Body of pancreas (tissue), 4 donors: Measurements from ENCODE around the gene KCNQ5. TPM values are rescaled to one million over a fixed set of nuclear protein-coding genes. Genes with fewer than 3 reads are reported as not detected.

Experiments
- ATAC-seq: fragments of 150-250 bp; one replicate; pipeline ENCODE4 v1.9.1; 2016
- DNase-seq, 4 donors: peaks; one replicate each; pipeline ENCODE4 v3.0.0-alpha.2; 2019
- H3K27ac ChIP-seq, 4 donors: fragments of 200-600 bp; sonication (generic); 1 replicate in 3 of 4; 2 replicates in 1 of 4; pipeline versions ENCODE4 v1.5.1 to v1.6.1; 2016 to 2019; ENCODE audit warnings: mild to moderate bottlenecking in 1 of 4, mixed read lengths in 1 of 4, moderate library complexity in 1 of 4
- H3K27me3 ChIP-seq, 2 donors: fragments of 200-600 bp; sonication (generic); one replicate each; pipeline ENCODE4 v1.6.0; 2016; ENCODE audit warnings: mild to moderate bottlenecking in 1 of 2
- H3K36me3 ChIP-seq, 2 donors: fragments of 200-600 bp; sonication (generic); replicated peaks in 1 of 2; 2 replicates each; pipeline ENCODE4 v1.5.1; 2016; ENCODE audit warnings: low read depth in 2 of 2; ENCODE audit not compliant: insufficient read depth in 1 of 2
- H3K4me1 ChIP-seq: fragments of 200-600 bp; sonication (generic); one replicate; pipeline ENCODE4 v1.6.0; 2016
- H3K4me3 ChIP-seq, 2 donors: fragments of 200-600 bp; sonication (generic); 1 replicate in 1 of 2; 2 replicates in 1 of 2; pipeline ENCODE4 v1.5.1; 2016 to 2019
- H3K9me3 ChIP-seq, 3 donors: fragments of 200-600 bp; sonication (generic); 1 replicate in 2 of 3; 2 replicates in 1 of 3; pipeline ENCODE4 v1.5.1; 2016
- CTCF ChIP-seq, 7 experiments: fragments of 450-650 bp in 4 of 7; fragments of 200-600 bp in 3 of 7; sonication (generic) in 3 of 7; IDR thresholded peaks; one replicate each; pipeline ENCODE4 v1.5.1; 2016 to 2019; ENCODE audit warnings: antibody characterized with exemption in 7 of 7
- POLR2A ChIP-seq, 3 donors: fragments of 450-650 bp; IDR thresholded peaks; one replicate each; pipeline ENCODE4 v1.6.1; 2016; ENCODE audit warnings: antibody characterized with exemption in 3 of 3, mild to moderate bottlenecking in 2 of 3
- WGBS, 2 donors: methylation state at CpG; one replicate each; pipeline ENCODE4 v1.1.5; 2017; 5-methylcytosine and 5-hydroxymethylcytosine counted together
- intact Hi-C: fragments of 100-400 bp; cut with DNase I; formaldehyde crosslinking; loops from one replicate; pipeline ENCODE4 v1.15.1; 2023
- total RNA-seq, 2 donors: library from RNA; depleted of rRNA; stranded (reverse); fragments of >200 nt; gene quantifications; one replicate each; pipeline ENCODE4 v1.1.0, GENCODE V29; 2016

KCNQ5 gene
- total RNA-seq, 2 donors from 2014 or later = 1.0 to 1.6 TPM

- H3K36me3 ChIP-seq = no peaks in the 10 kb centered on the region
- 73 to 75% methylated on average over 3 of the region's 3 CpGs for WGBS, 2 donors
- H3K9me3 ChIP-seq = no peaks in the 10 kb centered on the region
- no peak overlapping the region for H3K4me3 ChIP-seq
- no peak overlapping the region for H3K27ac ChIP-seq
- TF ChIP-seq POLR2A (IDR thresholded peaks at IDR 0.05) = no peak
- TF ChIP-seq CTCF (IDR thresholded peaks at IDR 0.05) = no peak
- DNase-seq (no peak), ATAC-seq (no peak)
- H3K4me1 ChIP-seq = no peaks in the 10 kb centered on the region
- intact Hi-C loops = no loop called here
- no peaks in the 10 kb centered on the region for H3K27me3 ChIP-seq
These were observed 162.7 kb downstream of the KCNQ5 start for GRCh38 chr6:72784581-72784980.

GRCh38 chr6:72787391-72788031 lies 165.6 kb downstream of the KCNQ5 start:
- H3K4me3 ChIP-seq = no peak overlapping the region
- 34 to 51% methylated on average over 2 of the region's 2 CpGs for WGBS, 2 donors
- H3K9me3 ChIP-seq = no peaks in the 10 kb centered on the region
- TF ChIP-seq POLR2A (IDR thresholded peaks at IDR 0.05) (no peak), CTCF (IDR thresholded peaks at IDR 0.05) (no peak)
- no peak for ATAC-seq
- no peak overlapping the region for H3K27ac ChIP-seq
- intact Hi-C loops = no loop called here
- H3K27me3 ChIP-seq = no peaks in the 10 kb centered on the region
- H3K4me1 ChIP-seq = no peaks in the 10 kb centered on the region
- H3K36me3 ChIP-seq = no peaks in the 10 kb centered on the region
- no peak for DNase-seq

GRCh38 chr6:72788188-72788587 lies 166.3 kb downstream of the KCNQ5 start:
- DNase-seq (no peak), ATAC-seq (no peak)
- intact Hi-C loops = no loop called here
- H3K27me3 ChIP-seq = no peaks in the 10 kb centered on the region
- H3K9me3 ChIP-seq = no peaks in the 10 kb centered on the region
- no peaks in the 10 kb centered on the region for H3K4me1 ChIP-seq
- no peak overlapping the region for H3K27ac ChIP-seq
- WGBS, 2 donors = 95 to 97% methylated on average over 1 of the region's 1 CpG
- no peaks in the 10 kb centered on the region for H3K36me3 ChIP-seq
- H3K4me3 ChIP-seq = no peak overlapping the region
- TF ChIP-seq POLR2A (IDR thresholded peaks at IDR 0.05) (no peak), CTCF (IDR thresholded peaks at IDR 0.05) (no peak)

- TF ChIP-seq POLR2A (IDR thresholded peaks at IDR 0.05) = no peak
- TF ChIP-seq CTCF (IDR thresholded peaks at IDR 0.05) = no peak
- intact Hi-C loops = no loop called here
- Histone ChIP-seq H3K4me1 (no peaks in the 10 kb centered on the region), H3K27me3 (no peaks in the 10 kb centered on the region), H3K4me3 (no peak overlapping the region), H3K27ac (no peak overlapping the region), H3K36me3 (no peaks in the 10 kb centered on the region), H3K9me3 (no peaks in the 10 kb centered on the region)
- ATAC-seq (no peak), DNase-seq (no peak)
- WGBS, 2 donors = 85 to 88% methylated on average over 2 to 4 of the region's 4 CpGs
These were observed 167.3 kb downstream of the KCNQ5 start for GRCh38 chr6:72789145-72789544.

GRCh38 chr6:72792692-72793091 lies 170.8 kb downstream of the KCNQ5 start:
- TF ChIP-seq CTCF (IDR thresholded peaks at IDR 0.05) = no peak
- TF ChIP-seq POLR2A (IDR thresholded peaks at IDR 0.05) = no peak
- 59% methylated on average over 1 of the region's 1 CpG for WGBS, 2 donors
- intact Hi-C loops = no loop called here

More at GRCh38 chr6:72792692-72793091, 170.8 kb downstream of the KCNQ5 start:
- H3K27me3 ChIP-seq = no peaks in the 10 kb centered on the region
- no peaks in the 10 kb centered on the region for H3K4me1 ChIP-seq
- no peak overlapping the region for H3K4me3 ChIP-seq
- no peak for DNase-seq
- H3K9me3 ChIP-seq = no peaks in the 10 kb centered on the region
- H3K36me3 ChIP-seq = no peaks in the 10 kb centered on the region
- ATAC-seq = no peak
- no peak overlapping the region for H3K27ac ChIP-seq
